Esophagus squamous epithelium (tissue), 5 donors: ENCODE data around the gene MICAL1. TPM values are rescaled to one million over a fixed set of nuclear protein-coding genes. Genes with fewer than 3 reads are reported as not detected.

Source experiments
- DNase-seq: peaks from one replicate; lab custom pipeline; 2025; lab: John Stamatoyannopoulos, UW
- H3K27ac ChIP-seq, 4 donors: fragments of 200-600 bp; sonication (generic); one replicate each; pipeline ENCODE4 v1.5.1; 2016 to 2019; ENCODE audit warnings: mild to moderate bottlenecking in 1 of 4
- H3K27me3 ChIP-seq, 4 donors: fragments of 200-600 bp; sonication (generic); 1 replicate in 3 of 4; 2 replicates in 1 of 4; pipeline versions ENCODE4 v1.5.1 to v1.6.0; 2017 to 2021; ENCODE audit warnings: antibody characterized with exemption in 1 of 4
- H3K36me3 ChIP-seq, 3 donors: fragments of 200-600 bp; sonication (generic); one replicate each; pipeline ENCODE4 v1.5.1; 2016 to 2019
- H3K4me1 ChIP-seq, 3 donors: fragments of 200-600 bp; sonication (generic); one replicate each; pipeline ENCODE4 v1.5.1; 2017 to 2019
- H3K4me3 ChIP-seq, 4 donors: fragments of 200-600 bp; sonication (generic); 1 replicate in 3 of 4; 2 replicates in 1 of 4; pipeline ENCODE4 v1.5.1; 2016 to 2019; ENCODE audit warnings: mild to moderate bottlenecking in 2 of 4, moderate library complexity in 1 of 4
- H3K9me3 ChIP-seq, 3 donors: fragments of 200-600 bp; sonication (generic); one replicate each; pipeline ENCODE4 v1.5.1; 2016 to 2019
- CTCF ChIP-seq, 6 experiments: fragments of 450-650 bp in 4 of 6; fragments of 200-600 bp in 2 of 6; sonication (generic) in 2 of 6; IDR thresholded peaks; one replicate each; pipeline ENCODE4 v1.5.1; 2016 to 2019; ENCODE audit warnings: antibody characterized with exemption in 6 of 6, mild to moderate bottlenecking in 4 of 6, moderate library complexity in 4 of 6
- POLR2A ChIP-seq, 4 donors: fragments of 450-650 bp; IDR thresholded peaks; one replicate each; pipeline ENCODE4 v1.6.1; 2017; ENCODE audit warnings: antibody characterized with exemption in 4 of 4, mild to moderate bottlenecking in 4 of 4, moderate library complexity in 3 of 4
- WGBS, 2 donors: methylation state at CpG; one replicate each; pipeline ENCODE4 v1.1.5; 2018; 5-methylcytosine and 5-hydroxymethylcytosine counted together
- intact Hi-C: fragments of 100-400 bp; cut with DNase I; formaldehyde crosslinking; loops from one replicate; pipeline ENCODE4 v1.15.0; 2022
- total RNA-seq, 4 donors: library from RNA; depleted of rRNA; stranded (reverse); fragments of >200 nt; gene quantifications; one replicate each; pipeline ENCODE4 v1.1.0, GENCODE V29; 2016
- donor health status: DM: yes; HTN: yes; CAD: no.

Gene MICAL1
- total RNA-seq, 4 donors from 2014 or later = 11.9 to 20.0 (median 12.6) TPM

GRCh38 chr6:109472132-109472995 lies 16.8 kb upstream of the MICAL1 start:
- no peak for DNase-seq
- Histone ChIP-seq H3K27ac (no peak overlapping the region), H3K27me3 (no peaks in the 10 kb centered on the region), H3K9me3 (no peaks in the 10 kb centered on the region), H3K4me3 (no peak overlapping the region), H3K4me1 (peaks cover under 1 to 9% (median 6%) of the 10 kb centered on the region in 3 donors), H3K36me3 (peaks cover 10 to 99% (median 33%) of the 10 kb centered on the region in 3 donors)
- TF ChIP-seq POLR2A (IDR thresholded peaks at IDR 0.05) (no peak), CTCF (IDR thresholded peaks at IDR 0.05) (no peak)
- intact Hi-C loops = no loop called here
- 81 to 93% methylated on average over 9 of the region's 9 CpGs for WGBS, 2 donors

DNA sequence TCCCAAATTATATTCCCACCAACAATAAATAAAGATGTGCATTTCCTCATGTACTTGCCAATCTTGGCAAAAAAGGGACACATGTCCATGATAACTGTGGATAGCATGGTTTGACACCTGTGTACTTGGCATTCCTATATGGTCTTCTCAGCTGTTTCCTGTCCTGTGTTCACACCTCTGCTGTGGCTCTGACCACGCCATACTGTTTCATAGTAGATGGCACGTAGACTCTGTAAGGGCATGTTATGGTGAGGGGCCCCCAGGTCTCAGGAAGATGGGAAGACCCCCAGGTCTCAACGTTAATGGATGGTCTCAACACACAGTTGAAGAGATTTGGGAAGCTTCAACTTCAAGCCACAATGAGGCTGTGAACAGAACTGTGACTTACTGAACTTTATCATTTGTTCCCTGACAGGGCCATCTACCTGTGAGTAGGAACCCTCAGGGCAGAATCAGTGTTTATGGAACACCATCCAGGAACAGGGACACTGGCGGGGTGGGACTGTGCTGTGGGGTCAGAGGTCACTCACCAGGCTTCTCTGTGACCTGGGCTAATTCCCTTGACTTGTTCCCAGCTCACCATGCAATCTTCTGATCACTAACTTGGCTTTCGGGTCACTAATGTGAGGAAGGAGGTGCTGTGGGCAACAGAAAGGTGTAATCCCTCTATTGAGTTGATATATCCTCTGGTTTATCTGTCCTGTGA lies 15.7 kb upstream of the MICAL1 start:
- DNase-seq = no peak
- Histone ChIP-seq H3K4me1 (no peaks in the 10 kb centered on the region), H3K36me3 (peaks cover 10 to 100% (median 29%) of the 10 kb centered on the region in 3 donors), H3K27me3 (no peaks in the 10 kb centered on the region), H3K27ac (no peak overlapping the region), H3K9me3 (no peaks in the 10 kb centered on the region), H3K4me3 (no peak overlapping the region)
- WGBS, 2 donors = 72 to 95% methylated on average over 2 to 3 of the region's 5 CpGs
- TF ChIP-seq POLR2A (IDR thresholded peaks at IDR 0.05) (no peak), CTCF (IDR thresholded peaks at IDR 0.05) (no peak)
- intact Hi-C loops = no loop called here

GRCh38 chr6:109469591-109470189 lies 14.1 kb upstream of the MICAL1 start:
- peaks cover 0 to 100% (median 34%) of the 10 kb centered on the region in 3 donors for H3K36me3 ChIP-seq
- no peak for DNase-seq
- no peak overlapping the region for H3K27ac ChIP-seq
- no peak overlapping the region for H3K4me3 ChIP-seq
- H3K27me3 ChIP-seq = no peaks in the 10 kb centered on the region
- H3K9me3 ChIP-seq = no peaks in the 10 kb centered on the region
- 89 to 90% methylated on average over 5 of the region's 5 CpGs for WGBS, 2 donors
- TF ChIP-seq CTCF (IDR thresholded peaks at IDR 0.05) (no peak), POLR2A (IDR thresholded peaks at IDR 0.05) (no peak)
- intact Hi-C loops = no loop called here
- no peaks in the 10 kb centered on the region for H3K4me1 ChIP-seq

GRCh38 chr6:109467696-109468095 lies 12.1 kb upstream of the MICAL1 start:
- H3K36me3 ChIP-seq = peaks cover 0 to 98% (median 32%) of the 10 kb centered on the region in 3 donors
- DNase-seq = no peak
- whole genome bisulfite sequencing, 2 donors = 80 to 82% methylated on average over 6 of the region's 6 CpGs

More at GRCh38 chr6:109467696-109468095, 12.1 kb upstream of the MICAL1 start:
- intact Hi-C loops = no loop called here
- TF ChIP-seq CTCF (IDR thresholded peaks at IDR 0.05) (no peak), POLR2A (IDR thresholded peaks at IDR 0.05) (no peak)
- Histone ChIP-seq H3K27me3 (no peaks in the 10 kb centered on the region), H3K4me3 (no peak overlapping the region), H3K9me3 (no peaks in the 10 kb centered on the region), H3K27ac (no peak overlapping the region), H3K4me1 (no peaks in the 10 kb centered on the region)
